OCI-LY1 (cell line): Measurements from ENCODE around the gene BICDL2.

ENCODE experiments used
- H2AFZ ChIP-seq: fragments of 200-600 bp; sonication (generic), shearing (Covaris generic); 2 replicates; pipeline ENCODE4 v1.6.0; 2014; ENCODE audit warnings: antibody characterized with exemption, mild to moderate bottlenecking, low read length
- H3F3A ChIP-seq: fragments of 200-600 bp; sonication (generic), shearing (Covaris generic); 2 replicates; pipeline ENCODE4 v1.6.0; 2014; ENCODE audit warnings: mild to moderate bottlenecking, antibody characterized with exemption, low read length, moderate library complexity; ENCODE audit not compliant: insufficient read depth
- H3K27ac ChIP-seq: fragments of 200-600 bp; sonication (generic); 2 replicates; pipeline ENCODE4 v1.5.1; 2014; ENCODE audit warnings: low read length, mixed run types, mild to moderate bottlenecking, low read depth; ENCODE audit not compliant: poor library complexity, severe bottlenecking
- H3K27me3 ChIP-seq: fragments of 200-600 bp; sonication (generic); 2 replicates; pipeline ENCODE4 v1.6.0; 2014; ENCODE audit warnings: antibody characterized with exemption, mild to moderate bottlenecking, low read length, moderate library complexity; ENCODE audit not compliant: insufficient read depth
- H3K36me3 ChIP-seq: fragments of 200-600 bp; sonication (generic); 2 replicates; pipeline ENCODE4 v1.6.1; 2014; ENCODE audit warnings: mild to moderate bottlenecking, antibody characterized with exemption, low read length, moderate library complexity, mixed read lengths; ENCODE audit not compliant: insufficient read depth
- H3K4me1 ChIP-seq: fragments of 200-600 bp; sonication (generic); 2 replicates; pipeline ENCODE4 v1.5.1; 2014; ENCODE audit warnings: mild to moderate bottlenecking, low read length, moderate library complexity; ENCODE audit not compliant: insufficient read depth, severe bottlenecking
- H3K4me2 ChIP-seq: fragments of 200-600 bp; sonication (generic), shearing (Covaris generic); 2 replicates; pipeline ENCODE4 v1.6.1; 2014; ENCODE audit warnings: low read length
- H3K4me3 ChIP-seq: fragments of 200-600 bp; sonication (generic); 2 replicates; pipeline ENCODE4 v1.5.1; 2014; ENCODE audit warnings: low read length, low read depth, mild to moderate bottlenecking, mixed read lengths; ENCODE audit not compliant: poor library complexity, severe bottlenecking
- H3K79me2 ChIP-seq: fragments of 200-600 bp; shearing (Covaris generic); 2 replicates; pipeline ENCODE4 v1.6.1; 2016; ENCODE audit warnings: mixed run types, low read length, mixed read lengths; ENCODE audit not compliant: insufficient read depth
- H3K9ac ChIP-seq: fragments of 200-600 bp; sonication (generic), shearing (Covaris generic); 2 replicates; pipeline ENCODE4 v1.6.1; 2014; ENCODE audit warnings: mild to moderate bottlenecking, low read length, mixed read lengths
- H3K9me2 ChIP-seq: fragments of 200-600 bp; sonication (generic), shearing (Covaris generic); 2 replicates; pipeline ENCODE4 v1.6.1; 2014; ENCODE audit warnings: low read depth, mild to moderate bottlenecking, low read length, mixed read lengths
- H3K9me3 ChIP-seq: fragments of 200-600 bp; shearing (Covaris generic); 2 replicates; pipeline ENCODE4 v1.6.1; 2014; ENCODE audit warnings: low read length, mixed read lengths
- H4K20me1 ChIP-seq: fragments of 200-600 bp; sonication (generic), shearing (Covaris generic); 2 replicates; pipeline ENCODE4 v1.6.0; 2016; ENCODE audit warnings: mild to moderate bottlenecking, low read length; ENCODE audit not compliant: insufficient read depth
- CTCF ChIP-seq: fragments of 200-600 bp; sonication (generic), shearing (Covaris generic); IDR thresholded peaks from 2 replicates; pipeline ENCODE4 v1.5.1; 2017; ENCODE audit warnings: mild to moderate bottlenecking, antibody characterized with exemption, low read length, moderate library complexity, mixed read lengths
- EZH2 ChIP-seq: fragments of 200-600 bp; sonication (generic), shearing (Covaris generic); IDR thresholded peaks from 2 replicates; pipeline ENCODE4 v1.8.0; 2017; ENCODE audit warnings: borderline replicate concordance, mixed run types, mild to moderate bottlenecking, antibody characterized with exemption, low read length, moderate library complexity, mixed read lengths

Gene BICDL2

GRCh38 chr16:3022684-3023414, 13.9 kb downstream of the BICDL2 start:
- Histone ChIP-seq H3F3A (no peaks in the 10 kb centered on the region), H3K27ac (peak overlapping the region; percentile 81), H3K9ac (peak overlapping the region; percentile 89; the same call in 1 of the 2 replicates), H3K79me2 (no peaks in the 10 kb centered on the region), H3K9me3 (no peaks in the 10 kb centered on the region), H3K36me3 (peaks cover 11% of the 10 kb centered on the region), H3K9me2 (no peaks in the 10 kb centered on the region), H3K4me3 (peak overlapping the region; percentile 71), H3K4me1 (peaks cover 44% of the 10 kb centered on the region), H3K27me3 (no peaks in the 10 kb centered on the region), H2AFZ (no peak overlapping the region), H3K4me2 (peak overlapping the region; percentile 90), H4K20me1 (no peaks in the 10 kb centered on the region)
- no peak for TF ChIP-seq CTCF
- TF ChIP-seq EZH2, result no peak

GRCh38 chr16:3022208-3022683, 14.5 kb downstream of the BICDL2 start:
- H3K27me3 ChIP-seq, result peaks cover under 1% of the 10 kb centered on the region; the same call in 1 of the 2 replicates
- peak overlapping the region; percentile 67 for H3K4me3 ChIP-seq
- peaks cover 44% of the 10 kb centered on the region for H3K4me1 ChIP-seq
- H2AFZ ChIP-seq, result no peak overlapping the region
- peak overlapping the region; percentile 97; the same call in 1 of the 2 replicates for H3K4me2 ChIP-seq
- H3F3A ChIP-seq, result no peaks in the 10 kb centered on the region
- H3K9me3 ChIP-seq, result no peaks in the 10 kb centered on the region
- no peaks in the 10 kb centered on the region for H3K9me2 ChIP-seq
- H3K79me2 ChIP-seq, result no peaks in the 10 kb centered on the region
- no peaks in the 10 kb centered on the region for H4K20me1 ChIP-seq
- no peak overlapping the region; the same call in 1 of the 2 replicates for H3K9ac ChIP-seq
- peaks cover 11% of the 10 kb centered on the region for H3K36me3 ChIP-seq
- H3K27ac ChIP-seq, result peak overlapping the region; percentile 55
- no peak for TF ChIP-seq EZH2

- H3K4me2 ChIP-seq, result peak overlapping the region; percentile 97
- H3F3A ChIP-seq, result no peaks in the 10 kb centered on the region
- peaks cover 4% of the 10 kb centered on the region; the same call in 1 of the 2 replicates for H3K27me3 ChIP-seq
- H3K9me2 ChIP-seq, result no peaks in the 10 kb centered on the region
- H3K4me1 ChIP-seq, result peaks cover 44% of the 10 kb centered on the region
- TF ChIP-seq CTCF, result peak; percentile 58
- no peak for TF ChIP-seq EZH2
- no peaks in the 10 kb centered on the region for H3K79me2 ChIP-seq
- H3K27ac ChIP-seq, result peak overlapping the region; percentile 55
- H3K9ac ChIP-seq, result peak overlapping the region; percentile 60; the same call in 1 of the 2 replicates
- H4K20me1 ChIP-seq, result no peaks in the 10 kb centered on the region
- H3K36me3 ChIP-seq, result peaks cover 4% of the 10 kb centered on the region
- H2AFZ ChIP-seq, result no peak overlapping the region
- H3K4me3 ChIP-seq, result peak overlapping the region; percentile 67
- H3K9me3 ChIP-seq, result no peaks in the 10 kb centered on the region
These were observed 15.1 kb downstream of the BICDL2 start for GRCh38 chr16:3021449-3022207.
